ENCODE data around the gene PIP5K1C.

DNA sequence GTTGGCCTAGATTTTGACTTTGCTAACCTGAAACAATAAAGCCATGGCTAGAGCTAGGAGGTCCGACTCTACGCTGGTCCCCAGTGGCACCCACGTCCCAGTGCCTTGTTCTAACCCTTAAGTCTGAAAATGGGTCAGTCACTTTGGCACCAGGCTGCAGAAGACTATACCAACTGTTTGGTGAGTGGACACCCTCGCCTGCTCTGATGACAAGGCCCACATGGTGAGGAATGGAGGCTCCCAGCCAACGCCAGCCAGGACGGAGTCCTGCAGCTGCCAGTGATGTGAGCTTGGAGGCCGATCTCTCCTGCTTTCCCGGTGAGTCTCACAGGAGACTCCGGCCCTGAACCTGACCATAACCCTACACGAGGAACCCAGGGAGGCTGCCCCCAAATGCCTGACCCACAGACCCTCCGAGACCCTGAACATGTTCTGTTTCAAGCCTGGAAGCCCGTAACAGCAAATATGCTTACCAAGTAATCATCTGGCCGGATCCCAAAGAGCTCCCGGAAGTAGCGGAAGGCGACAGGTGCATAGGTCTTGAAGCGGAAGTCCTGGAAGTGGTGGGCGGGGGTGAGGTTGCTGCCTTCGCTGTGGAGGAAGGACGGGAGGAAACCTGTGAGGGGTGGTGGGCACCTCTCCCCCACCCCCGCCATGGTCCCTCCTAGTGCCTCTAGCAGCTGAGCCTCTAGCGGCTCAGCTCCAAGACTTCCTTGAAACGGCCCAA lies 39.6 kb downstream of the PIP5K1C start:
- TF ChIP-seq, protein P1, sequence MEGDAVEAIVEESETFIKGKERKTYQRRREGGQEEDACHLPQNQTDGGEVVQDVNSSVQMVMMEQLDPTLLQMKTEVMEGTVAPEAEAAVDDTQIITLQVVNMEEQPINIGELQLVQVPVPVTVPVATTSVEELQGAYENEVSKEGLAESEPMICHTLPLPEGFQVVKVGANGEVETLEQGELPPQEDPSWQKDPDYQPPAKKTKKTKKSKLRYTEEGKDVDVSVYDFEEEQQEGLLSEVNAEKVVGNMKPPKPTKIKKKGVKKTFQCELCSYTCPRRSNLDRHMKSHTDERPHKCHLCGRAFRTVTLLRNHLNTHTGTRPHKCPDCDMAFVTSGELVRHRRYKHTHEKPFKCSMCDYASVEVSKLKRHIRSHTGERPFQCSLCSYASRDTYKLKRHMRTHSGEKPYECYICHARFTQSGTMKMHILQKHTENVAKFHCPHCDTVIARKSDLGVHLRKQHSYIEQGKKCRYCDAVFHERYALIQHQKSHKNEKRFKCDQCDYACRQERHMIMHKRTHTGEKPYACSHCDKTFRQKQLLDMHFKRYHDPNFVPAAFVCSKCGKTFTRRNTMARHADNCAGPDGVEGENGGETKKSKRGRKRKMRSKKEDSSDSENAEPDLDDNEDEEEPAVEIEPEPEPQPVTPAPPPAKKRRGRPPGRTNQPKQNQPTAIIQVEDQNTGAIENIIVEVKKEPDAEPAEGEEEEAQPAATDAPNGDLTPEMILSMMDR (conservative IDR thresholded peaks at IDR 0.05), result no peak
- no peak for TF ChIP-seq EZH2 (IDR thresholded peaks at IDR 0.05; ENCODE audit: low read depth)
